Measurements from ENCODE around the gene IDE.

GRCh38 chr10:92483539-92483938 is 90.4 kb downstream of the IDE start:
- TF ChIP-seq POLR2AphosphoS5 (IDR thresholded peaks at IDR 0.05) (no peak), CTCF (IDR thresholded peaks at IDR 0.05) (no peak)
